SHP77 treated with DMSO at 0.1 percent for 48 hours (cell line): ENCODE measurements around the gene HDAC7.
"Not testable (repeated sequence)": the region's sequence is repeated elsewhere in the genome, so short reads cannot be mapped to it uniquely, and the experiment has no call there.

Source experiments
- DNase-seq: peaks from one replicate; lab custom pipeline; 2025; lab: John Stamatoyannopoulos, UW

The HDAC7 gene

GRCh38 chr12:47828976-47829482 lies 9.3 kb upstream of the HDAC7 start:
- no peak for DNase-seq

DNA sequence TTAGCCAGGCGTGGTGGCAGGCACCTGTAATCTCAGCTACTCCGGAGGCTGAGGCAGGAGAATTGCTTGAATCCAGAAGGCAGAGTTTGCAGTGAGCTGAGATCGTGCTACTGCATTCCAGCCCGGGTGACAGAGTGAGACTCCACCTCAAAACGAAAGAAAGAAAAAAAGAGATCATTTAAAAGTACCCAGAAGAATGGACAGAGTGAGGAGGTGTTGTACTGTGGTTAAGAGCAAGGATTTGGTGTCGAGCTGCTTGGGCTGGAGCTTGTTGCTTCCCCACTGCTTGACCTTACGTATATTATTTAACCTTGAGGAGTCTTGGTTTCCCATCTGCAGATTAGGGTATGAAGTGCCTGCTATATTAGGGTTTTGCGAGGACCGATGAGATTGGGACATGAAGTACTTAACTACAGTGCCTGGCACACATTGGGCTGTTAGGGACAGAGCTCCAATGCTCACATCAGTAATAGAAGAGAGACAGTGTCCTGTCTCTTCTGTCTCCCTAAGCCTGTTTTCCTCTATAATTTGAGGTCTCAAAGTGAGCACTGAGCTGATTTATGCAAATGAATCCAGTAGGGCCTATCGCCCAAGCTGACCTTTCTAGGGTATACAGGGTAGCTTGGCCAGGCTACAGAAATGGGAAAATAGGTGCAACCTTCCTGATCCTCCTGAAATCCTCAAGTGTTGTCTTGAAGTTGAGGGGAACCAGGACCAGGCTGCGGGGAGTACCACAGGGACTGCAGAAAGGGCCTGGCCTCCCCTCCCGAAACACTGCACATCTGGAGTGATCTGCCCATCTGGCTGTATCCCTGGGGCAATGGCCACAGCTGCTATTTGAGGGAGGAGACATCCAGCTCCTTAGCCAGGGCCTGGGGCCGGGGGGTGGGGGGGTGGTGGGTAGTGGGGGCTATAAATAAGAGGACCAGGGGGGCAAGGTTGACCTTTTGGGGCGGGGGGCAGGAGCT lies 8.6 kb upstream of the HDAC7 start:
- DNase-seq: no peak

- DNase-seq: no peak
Observed at GRCh38 chr12:47825173-47825639, 5.5 kb upstream of the HDAC7 start.

GRCh38 chr12:47824635-47825034 lies 4.9 kb upstream of the HDAC7 start:
- DNase-seq: no peak

DNA sequence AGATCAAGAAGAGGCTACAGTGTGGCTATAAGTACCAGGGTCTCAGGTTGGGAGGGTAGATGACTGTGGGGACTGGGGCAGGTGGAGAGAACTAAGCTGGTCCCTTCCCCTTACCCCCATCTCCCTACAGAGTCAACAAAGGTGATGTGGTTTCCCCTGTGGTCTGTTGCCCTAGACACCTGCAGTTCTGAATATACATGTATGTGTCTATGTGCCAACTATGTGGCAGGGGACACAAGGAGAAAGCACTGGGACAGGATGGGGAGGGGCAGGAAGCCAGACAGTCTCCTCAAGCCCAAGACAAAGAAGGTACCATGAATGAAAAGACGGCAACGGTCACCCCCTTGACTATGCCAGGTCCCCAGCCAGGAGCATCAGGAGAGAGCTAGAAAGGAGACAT lies 4.5 kb upstream of the HDAC7 start:
- DNase-seq: no peak

GRCh38 chr12:47823422-47824086 lies 3.9 kb upstream of the HDAC7 start:
- DNase-seq: no peak

GRCh38 chr12:47822863-47823262 lies 3.2 kb upstream of the HDAC7 start:
- no peak for DNase-seq

GRCh38 chr12:47822401-47822800 lies 2.7 kb upstream of the HDAC7 start:
- DNase-seq: no peak

- no peak for DNase-seq
Observed at GRCh38 chr12:47821346-47821706, 1.6 kb upstream of the HDAC7 start.

- DNase-seq: no peak
Observed at GRCh38 chr12:47820631-47821345, 1.1 kb upstream of the HDAC7 start.

DNA sequence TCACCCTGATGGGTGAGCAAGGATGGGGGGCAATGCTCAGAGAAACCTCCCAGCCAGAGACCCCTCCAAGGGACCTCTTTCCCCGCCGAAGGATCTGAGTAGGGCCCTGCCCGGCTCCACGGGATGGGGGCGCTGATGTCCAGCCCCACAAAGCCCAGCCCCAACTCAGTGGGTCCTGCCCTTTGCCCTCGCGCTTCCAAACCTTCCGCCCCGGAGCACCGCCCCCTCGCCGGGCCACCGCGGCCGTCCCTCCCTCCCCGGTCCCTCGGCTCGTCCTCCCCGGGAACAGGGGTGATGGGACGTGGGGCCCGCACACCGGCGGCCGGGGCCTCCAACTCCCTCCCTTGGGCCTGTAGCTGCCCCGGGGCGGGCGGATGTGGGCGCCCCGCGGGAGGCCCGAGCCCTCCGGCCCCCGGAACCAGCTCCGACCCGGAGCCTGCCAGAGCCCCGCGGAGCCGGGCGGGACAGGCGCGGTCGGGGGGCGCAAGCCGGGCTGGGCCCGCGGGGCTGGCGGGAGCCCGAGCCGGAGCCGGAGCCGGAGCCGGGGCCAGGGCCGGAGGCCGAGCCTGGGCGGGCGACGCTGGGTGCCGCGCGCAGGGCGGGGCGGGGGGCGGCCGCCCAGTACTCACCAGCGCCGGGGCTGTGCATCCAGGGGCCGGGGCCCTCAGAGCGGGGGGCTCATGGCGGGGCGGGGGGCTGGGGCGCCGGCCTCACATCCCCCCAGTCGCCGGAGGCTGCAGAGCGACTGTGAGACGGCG lies 386 bp downstream of the HDAC7 start:
- DNase-seq: no peak

- DNase-seq: no peak
Observed at GRCh38 chr12:47818467-47819137, 1.1 kb downstream of the HDAC7 start.

DNA sequence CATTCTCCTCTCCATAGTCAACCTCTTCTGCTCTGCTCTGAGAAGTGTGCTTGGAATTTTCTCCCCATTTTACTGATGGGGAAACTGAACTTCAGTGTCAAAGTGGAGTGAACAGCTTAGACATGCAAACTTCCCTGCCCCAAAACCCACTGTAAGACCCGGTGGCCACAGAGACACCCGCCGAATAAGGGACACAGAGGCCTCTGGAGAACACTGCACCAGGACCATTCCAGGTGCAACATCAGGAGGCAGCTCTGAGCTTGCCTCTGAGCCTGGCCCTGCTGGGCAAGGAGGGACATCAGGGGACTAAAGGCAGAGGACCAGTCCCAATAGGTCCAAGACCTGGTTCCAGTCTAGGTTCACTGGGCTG lies 1.7 kb downstream of the HDAC7 start:
- DNase-seq: no peak

DNA sequence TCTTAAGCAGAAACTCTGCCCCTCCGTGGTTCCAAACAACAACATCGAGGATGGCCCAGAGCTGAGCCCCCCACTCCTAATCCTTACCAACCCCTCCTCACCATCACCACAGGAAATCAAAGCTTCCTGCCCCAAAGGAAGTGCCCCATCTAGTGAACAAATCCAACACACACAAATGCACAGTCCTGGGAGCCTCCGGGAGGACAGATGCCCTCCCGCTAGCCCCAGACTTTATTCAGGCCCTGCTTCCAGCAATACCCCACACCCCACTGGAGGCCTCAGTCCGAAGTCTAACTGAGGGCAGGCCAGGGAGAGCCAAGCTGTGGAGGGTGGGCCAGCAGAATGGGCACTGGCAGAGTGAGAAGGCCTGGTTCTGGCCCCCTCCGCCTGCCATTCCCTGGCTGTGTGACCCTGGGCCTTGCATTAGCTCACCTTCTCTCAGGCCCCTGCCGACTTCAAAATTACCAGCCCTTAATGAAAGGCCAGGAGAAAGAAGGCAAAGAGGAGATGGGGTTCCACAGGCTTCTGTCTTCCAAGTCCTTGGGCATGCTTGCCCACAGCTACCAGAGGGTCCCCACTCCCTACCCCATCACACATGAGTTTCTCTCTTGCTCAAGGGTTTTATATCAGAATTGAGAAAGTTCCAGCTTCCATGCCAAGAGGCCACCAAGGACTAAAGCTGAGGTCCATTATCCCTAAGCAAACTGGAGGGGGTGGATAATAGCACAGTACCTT lies 2.3 kb downstream of the HDAC7 start:
- no peak for DNase-seq

DNA sequence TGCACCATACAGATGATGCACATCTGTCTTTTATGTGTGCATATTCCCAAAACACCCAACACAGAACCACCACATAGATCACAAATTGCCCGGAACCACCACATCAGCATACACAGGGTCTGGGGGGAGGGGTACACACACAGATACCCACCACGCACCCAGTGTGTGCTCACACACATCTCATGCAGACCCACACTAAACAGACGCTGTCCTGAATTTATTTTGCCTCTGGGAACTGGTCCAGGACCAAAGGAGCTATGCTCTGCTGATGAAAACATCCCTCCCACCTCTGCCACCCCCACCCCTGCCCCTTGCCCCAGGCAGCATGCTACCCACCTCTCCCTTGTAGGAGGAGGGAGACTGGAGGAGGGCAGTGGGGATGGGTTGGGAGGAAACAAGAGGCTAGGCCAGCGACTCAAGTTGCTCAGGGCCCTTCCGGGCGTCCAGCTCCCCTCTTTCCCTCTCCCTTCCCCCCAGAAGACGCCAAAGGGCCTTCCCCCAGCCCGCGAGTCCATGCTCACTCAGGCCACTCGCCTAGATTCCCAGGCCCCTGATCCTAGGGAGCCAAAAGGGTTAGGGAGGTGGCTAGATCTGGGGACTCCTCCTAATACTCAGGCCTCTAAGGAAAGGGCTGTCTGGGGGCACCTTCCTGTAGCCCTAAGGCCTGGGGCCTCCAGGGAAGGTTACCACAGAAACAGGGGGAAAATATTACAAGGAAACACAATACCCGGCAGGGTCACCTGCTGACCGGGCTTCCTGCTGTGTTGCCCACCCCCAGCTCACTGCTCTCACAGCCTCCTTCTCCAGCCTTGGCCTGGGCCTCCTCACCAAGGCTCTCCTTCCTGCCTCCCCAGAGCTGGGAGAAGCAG lies 3.1 kb downstream of the HDAC7 start:
- DNase-seq: no peak

DNA sequence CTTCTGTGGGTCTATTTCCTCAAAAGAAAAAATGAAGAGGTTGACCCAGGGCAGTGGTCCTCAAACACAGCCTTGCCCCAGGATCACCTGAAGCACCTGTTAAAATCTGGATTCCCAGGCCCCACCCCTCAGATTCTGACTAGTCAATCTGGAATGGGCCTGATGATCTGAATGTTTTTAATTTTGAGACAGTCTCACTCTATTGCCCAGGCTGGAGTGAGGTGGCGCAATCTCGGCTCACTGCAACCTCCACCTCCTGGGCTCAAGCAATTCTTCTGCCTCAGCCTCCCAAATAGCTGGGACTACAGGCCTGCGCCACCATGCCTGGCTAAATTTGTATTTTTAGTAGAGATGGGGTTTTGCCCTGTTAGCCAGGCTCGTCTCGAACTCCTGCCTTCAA lies 4.3 kb downstream of the HDAC7 start:
- not testable (repeated sequence) for DNase-seq

DNA sequence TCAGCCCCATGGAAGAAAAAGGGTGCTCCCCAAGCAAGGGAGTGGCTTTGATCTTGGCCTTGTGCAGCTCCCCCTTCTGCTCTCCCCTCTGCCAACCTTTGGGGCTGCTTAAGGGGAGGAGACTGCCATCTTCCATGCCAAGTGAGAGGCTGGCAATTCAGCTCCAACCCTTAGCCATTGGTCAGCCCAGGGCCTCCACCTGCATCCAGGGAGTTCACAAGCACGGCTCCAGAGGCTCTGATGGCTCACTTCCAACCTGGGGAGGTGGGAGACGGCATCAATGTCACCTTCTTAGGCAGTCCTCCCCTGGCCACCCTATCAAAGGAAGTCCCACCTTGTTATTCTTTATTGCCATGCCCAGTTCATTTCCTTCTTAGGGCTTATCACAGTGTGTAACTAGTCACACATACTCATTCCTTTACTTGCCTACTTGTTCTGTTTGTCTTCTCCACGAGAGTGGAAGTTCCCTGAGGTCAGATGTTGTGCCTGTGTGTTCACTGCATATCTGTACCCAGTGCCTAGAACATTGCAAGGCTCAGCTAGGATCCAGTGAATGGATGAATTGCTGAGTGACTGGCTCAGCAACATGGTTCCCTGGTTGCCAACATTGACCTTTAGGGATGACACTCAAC lies 5.0 kb downstream of the HDAC7 start:
- no peak for DNase-seq

- no peak for DNase-seq
Observed at GRCh38 chr12:47813511-47814196, 6.0 kb downstream of the HDAC7 start.
